ENCODE measurements around the gene POLR1A. TPM values are rescaled to one million over a fixed set of nuclear protein-coding genes. Genes with fewer than 3 reads are reported as not detected.

Gene POLR1A
- total RNA-seq, 4 donors from 2014 or later, result 15.6 to 21.7 (median 17.7) TPM

- no peaks in the 10 kb centered on the region for H3K36me3 ChIP-seq
- H3K27ac ChIP-seq, result no peak overlapping the region
- no peak for ATAC-seq
- H3K9me3 ChIP-seq, result peaks cover 0 to 19% (median 0%) of the 10 kb centered on the region in 3 donors
- TF ChIP-seq CTCF (IDR thresholded peaks at IDR 0.05), result no peak
- TF ChIP-seq POLR2AphosphoS5 (IDR thresholded peaks at IDR 0.05), result no peak
- no peak for TF ChIP-seq EP300 (IDR thresholded peaks at IDR 0.05)
- TF ChIP-seq POLR2A (IDR thresholded peaks at IDR 0.05), result no peak
- no peaks in the 10 kb centered on the region for H3K4me1 ChIP-seq
- no peak overlapping the region for H3K4me3 ChIP-seq
- no peaks in the 10 kb centered on the region for H3K27me3 ChIP-seq
Measured at GRCh38 chr2:86010083-86010482, 95.6 kb downstream of the POLR1A start.

- WGBS, 2 donors (ENCODE audit: low coverage in 1 of 2), result 70 to 78% methylated on average over 2 of the region's 2 CpGs
- H3K4me1 ChIP-seq, result no peaks in the 10 kb centered on the region
- H3K4me3 ChIP-seq, result no peak overlapping the region
- H3K27ac ChIP-seq, result no peak overlapping the region
- peaks cover 0 to 17% (median 0%) of the 10 kb centered on the region in 3 donors for H3K9me3 ChIP-seq
- TF ChIP-seq EP300 (IDR thresholded peaks at IDR 0.05) (no peak), CTCF (IDR thresholded peaks at IDR 0.05) (no peak), POLR2AphosphoS5 (IDR thresholded peaks at IDR 0.05) (no peak), POLR2A (IDR thresholded peaks at IDR 0.05) (no peak)
- ATAC-seq, result no peak
- no peaks in the 10 kb centered on the region for H3K27me3 ChIP-seq
- no peaks in the 10 kb centered on the region for H3K36me3 ChIP-seq
Measured at GRCh38 chr2:86006524-86006923, 99.2 kb downstream of the POLR1A start.

GRCh38 chr2:86003967-86004366 is 101.7 kb downstream of the POLR1A start:
- WGBS, 2 donors (ENCODE audit: low coverage in 1 of 2), result 82 to 91% methylated on average over 3 of the region's 3 CpGs
- no peak for ATAC-seq
- H3K4me3 ChIP-seq, result no peak overlapping the region
- no peaks in the 10 kb centered on the region for H3K27me3 ChIP-seq
- H3K4me1 ChIP-seq, result peaks cover 0 to 14% (median 6%) of the 10 kb centered on the region in 3 donors
- peaks cover 0 to 17% (median 0%) of the 10 kb centered on the region in 3 donors for H3K9me3 ChIP-seq
- no peak for TF ChIP-seq EP300 (IDR thresholded peaks at IDR 0.05)
- no peak for TF ChIP-seq POLR2A (IDR thresholded peaks at IDR 0.05)
- TF ChIP-seq CTCF (IDR thresholded peaks at IDR 0.05), result no peak
- TF ChIP-seq POLR2AphosphoS5 (IDR thresholded peaks at IDR 0.05), result no peak
- H3K27ac ChIP-seq, result no peak overlapping the region
- no peaks in the 10 kb centered on the region for H3K36me3 ChIP-seq

GRCh38 chr2:86003104-86003503 is 102.6 kb downstream of the POLR1A start:
- Histone ChIP-seq H3K9me3 (peaks cover 0 to 17% (median 0%) of the 10 kb centered on the region in 3 donors), H3K4me3 (no peak overlapping the region), H3K27ac (no peak overlapping the region), H3K36me3 (no peaks in the 10 kb centered on the region), H3K27me3 (no peaks in the 10 kb centered on the region), H3K4me1 (peaks cover 3 to 22% (median 14%) of the 10 kb centered on the region in 3 donors)
- no peak for TF ChIP-seq CTCF (IDR thresholded peaks at IDR 0.05)
- TF ChIP-seq POLR2A (IDR thresholded peaks at IDR 0.05), result no peak
- TF ChIP-seq POLR2AphosphoS5 (IDR thresholded peaks at IDR 0.05), result no peak
- no peak for TF ChIP-seq EP300 (IDR thresholded peaks at IDR 0.05)
- 100% methylated on average over 1 of the region's 1 CpG; no CpG with 5 or more reads in 1 of the 2 donors for WGBS, 2 donors (ENCODE audit: low coverage in 1 of 2)
- ATAC-seq, result no peak

- no peak overlapping the region for H3K27ac ChIP-seq
- H3K4me3 ChIP-seq, result no peak overlapping the region
- H3K4me1 ChIP-seq, result peaks cover 10 to 29% (median 21%) of the 10 kb centered on the region in 3 donors
- 80 to 84% methylated on average over 1 to 4 of the region's 4 CpGs for WGBS, 2 donors (ENCODE audit: low coverage in 1 of 2)
- no peak for ATAC-seq
- no peak for TF ChIP-seq POLR2A (IDR thresholded peaks at IDR 0.05)
- no peak for TF ChIP-seq CTCF (IDR thresholded peaks at IDR 0.05)
- no peak for TF ChIP-seq POLR2AphosphoS5 (IDR thresholded peaks at IDR 0.05)
- TF ChIP-seq EP300 (IDR thresholded peaks at IDR 0.05), result no peak
- H3K36me3 ChIP-seq, result no peaks in the 10 kb centered on the region
- no peaks in the 10 kb centered on the region for H3K27me3 ChIP-seq
- peaks cover 0 to 12% (median 0%) of the 10 kb centered on the region in 3 donors for H3K9me3 ChIP-seq
Measured at GRCh38 chr2:86002375-86002774, 103.3 kb downstream of the POLR1A start.

All from gastroesophageal sphincter (tissue), 4 donors.